A673 (cell line): Measurements from ENCODE around the gene COL20A1. TPM values are rescaled to one million over a fixed set of nuclear protein-coding genes. Genes with fewer than 3 reads are reported as not detected.

Source experiments
- BruUV-seq: library from RNA; stranded (reverse); fragments of 400-500 nt; replicated peaks from 2 replicates; lab custom pipeline; 2021; lab: Mats Ljungman, UMichigan
- CTCF ChIA-PET: fragments of 300-600 bp; sonication (Branson Sonifier 250); formaldehyde crosslinking; loops from one replicate; lab custom pipeline; 2022; ENCODE audit warnings: antibody characterized with exemption; lab: Charles Lee
- POLR2A ChIA-PET: fragments of 300-600 bp; sonication (Branson Sonifier 250); formaldehyde crosslinking; loops from one replicate; lab custom pipeline; 2022; ENCODE audit warnings: antibody characterized with exemption; ENCODE audit not compliant: low non-redundant PET; lab: Charles Lee
- DNase-seq: peaks from one replicate; pipeline ENCODE4 v3.0.0-alpha.2; 2015; ENCODE audit warnings: low spot score
- H3K27ac ChIP-seq: fragments of 200-600 bp; sonication (generic); 2 replicates; pipeline ENCODE4 v1.5.1; 2016; ENCODE audit warnings: mixed run types, low read depth, mild to moderate bottlenecking, mixed read lengths, antibody characterized with exemption, low read length; ENCODE audit not compliant: poor library complexity, severe bottlenecking
- H3K27me3 ChIP-seq: fragments of 200-600 bp; sonication (generic); replicated peaks from 2 replicates; pipeline ENCODE4 v1.6.1; 2017; ENCODE audit warnings: mixed run types, low read depth, mild to moderate bottlenecking, mixed read lengths, antibody characterized with exemption, low read length; ENCODE audit not compliant: insufficient read depth, poor library complexity
- H3K36me3 ChIP-seq: fragments of 200-600 bp; sonication (generic); 2 replicates; pipeline ENCODE4 v1.6.1; 2016; ENCODE audit warnings: mixed run types, mild to moderate bottlenecking, mixed read lengths, antibody characterized with exemption, low read length; ENCODE audit not compliant: insufficient read depth, poor library complexity, severe bottlenecking
- H3K4me1 ChIP-seq: fragments of 200-600 bp; sonication (generic); 2 replicates; pipeline ENCODE4 v1.6.1; 2017; ENCODE audit warnings: mixed run types, mild to moderate bottlenecking, mixed read lengths, antibody characterized with exemption, low read length; ENCODE audit not compliant: insufficient read depth, poor library complexity, severe bottlenecking
- H3K4me3 ChIP-seq: fragments of 200-600 bp; sonication (generic); 2 replicates; pipeline ENCODE4 v1.5.1; 2016; ENCODE audit warnings: low read depth, mixed run types, mild to moderate bottlenecking, mixed read lengths, low read length; ENCODE audit not compliant: poor library complexity, severe bottlenecking
- H3K9me3 ChIP-seq: fragments of 200-600 bp; sonication (generic); 2 replicates; pipeline ENCODE4 v1.6.1; 2016; ENCODE audit warnings: mixed run types, low read depth, mild to moderate bottlenecking, mixed read lengths, antibody characterized with exemption, low read length; ENCODE audit not compliant: poor library complexity, severe bottlenecking
- CTCF ChIP-seq: fragments of 300-800, 200-600 bp; sonication (generic); conservative IDR thresholded peaks from 2 replicates; pipeline ENCODE4 v1.5.1; 2017; ENCODE audit warnings: low read depth, mild to moderate bottlenecking, antibody characterized with exemption, low read length, moderate library complexity, mixed read lengths
- EZH2 ChIP-seq: fragments of 200-600 bp; sonication (generic); IDR thresholded peaks from 2 replicates; pipeline ENCODE4 v1.6.1; 2017; ENCODE audit warnings: borderline replicate concordance, low read depth, mild to moderate bottlenecking, mixed read lengths, antibody characterized with exemption, low read length; ENCODE audit not compliant: poor library complexity, severe bottlenecking
- intact Hi-C: fragments of 100-400 bp; cut with micrococcal nuclease; formaldehyde crosslinking; loops from one replicate; pipeline ENCODE4 v1.10.0; 2022; ENCODE audit not compliant: unreplicated experiment
- total RNA-seq: library from RNA; stranded (reverse); gene quantifications from 2 replicates; pipeline ENCODE4 v1.2.3, GENCODE V29; 2021

The COL20A1 gene
- total RNA-seq, 1 experiment from 2014 or later, result not detected

GRCh38 chr20:63351811-63352591 lies 59.0 kb downstream of the COL20A1 start:
- H3K27me3 ChIP-seq, result no peaks in the 10 kb centered on the region
- H3K4me3 ChIP-seq, result no peak overlapping the region
- no peaks in the 10 kb centered on the region for H3K9me3 ChIP-seq
- no peaks in the 10 kb centered on the region for H3K4me1 ChIP-seq
- H3K27ac ChIP-seq, result no peak overlapping the region
- no peaks in the 10 kb centered on the region for H3K36me3 ChIP-seq
- no peak for DNase-seq
- CTCF ChIA-PET, result no interaction called here
- BruUV-seq, result no TSS peak
- intact Hi-C loops, result no loop called here
- no peak for TF ChIP-seq CTCF
- no peak for TF ChIP-seq EZH2
- POLR2A ChIA-PET, result no interaction called here

GRCh38 chr20:63352811-63353221 lies 59.8 kb downstream of the COL20A1 start:
- no peaks in the 10 kb centered on the region for H3K36me3 ChIP-seq
- no peak overlapping the region for H3K4me3 ChIP-seq
- H3K27ac ChIP-seq, result no peak overlapping the region
- POLR2A ChIA-PET, result no interaction called here
- intact Hi-C loops, result no loop called here
- H3K4me1 ChIP-seq, result no peaks in the 10 kb centered on the region
- no TSS peak for BruUV-seq
- H3K27me3 ChIP-seq, result no peaks in the 10 kb centered on the region
- no peaks in the 10 kb centered on the region for H3K9me3 ChIP-seq
- TF ChIP-seq CTCF (no peak), EZH2 (no peak)
- no peak for DNase-seq
- CTCF ChIA-PET, result no interaction called here

GRCh38 chr20:63354636-63355350 lies 61.8 kb downstream of the COL20A1 start:
- ChIA-PET POLR2A (no interaction called here), CTCF (no interaction called here)
- intact Hi-C loops, result no loop called here
- Histone ChIP-seq H3K36me3 (no peaks in the 10 kb centered on the region), H3K27me3 (peaks cover under 1% of the 10 kb centered on the region), H3K27ac (no peak overlapping the region), H3K9me3 (no peaks in the 10 kb centered on the region), H3K4me3 (no peak overlapping the region), H3K4me1 (no peaks in the 10 kb centered on the region)
- no peak for DNase-seq
- TF ChIP-seq EZH2 (no peak), CTCF (no peak)
- BruUV-seq, result no TSS peak
